K562 (cell line): ENCODE data around the gene ARHGEF17. TPM values are rescaled to one million over a fixed set of nuclear protein-coding genes. Genes with fewer than 3 reads are reported as not detected.

Source experiments
- ATAC-seq: fragments of 200-7000 bp; cut with Tn5 transposase; 3 replicates; pipeline ENCODE4 v1.9.1; 2020; ENCODE audit warnings: moderate library complexity
- BruUV-seq: library from RNA; stranded (reverse); fragments of 400-500 nt; replicated peaks from 2 replicates; lab custom pipeline; 2021; lab: Mats Ljungman, UMichigan
- CTCF ChIA-PET: fragments of 300-600 bp; formaldehyde crosslinking; extraction: SDS; loops from one replicate; lab custom pipeline; 2021; ENCODE audit warnings: low intra/inter-chr PET ratio; lab: Yijun Ruan, JAX
- POLR2A ChIA-PET: fragments of 300-600, 350-650 bp; sonication (Branson Sonifier 250); formaldehyde crosslinking; extraction: SDS; loops from one replicate; lab custom pipeline; 2021; ENCODE audit warnings: antibody characterized with exemption, inconsistent platforms; lab: Yijun Ruan, JAX
- DNase-seq, 4 experiments: peaks; one replicate each; pipeline versions ENCODE4 v3.0.0 to v3.0.0-alpha.2; 2011 to 2018; ENCODE audit warnings: low spot score in 3 of 4, mixed read lengths in 3 of 4; ENCODE audit errors: extremely low read depth in 1 of 4
- FAIRE-seq: peaks from 2 replicates; lab custom pipeline; 2011; peaks lifted over from hg19 to GRCh38; lab: Jason Lieb, UNC
- H2AFZ ChIP-seq: 2 replicates; pipeline ENCODE4 v1.6.0; 2011; ENCODE audit warnings: low read depth, low read length, control low read depth, inconsistent platforms
- H3K27ac ChIP-seq: fragments of 200-600 bp; 3 replicates; pipeline ENCODE4 v1.8.0; 2011; ENCODE audit warnings: low read depth, mild to moderate bottlenecking, control low read depth, inconsistent platforms, low read length, moderate library complexity, mixed read lengths; ENCODE audit errors: extremely low read depth
- H3K27me3 ChIP-seq, 2 experiments: fragments of 300-600 bp in 1 of 2; 2 replicates in 1 of 2; 3 replicates in 1 of 2; pipeline versions ENCODE4 v1.6.0 to v1.8.0; 2011; ENCODE audit warnings: inconsistent platforms in 2 of 2, low read length in 2 of 2, mild to moderate bottlenecking in 1 of 2, mixed read lengths in 1 of 2, moderate library complexity in 1 of 2; ENCODE audit not compliant: control insufficient read depth in 2 of 2, insufficient read depth in 2 of 2
- H3K36me3 ChIP-seq: fragments of 300-600 bp; 3 replicates; pipeline ENCODE4 v1.8.0; 2011; ENCODE audit warnings: mild to moderate bottlenecking, low read length, inconsistent platforms; ENCODE audit not compliant: control insufficient read depth, insufficient read depth
- H3K4me1 ChIP-seq, 2 experiments: fragments of 200-600 bp in 1 of 2; replicated peaks in 1 of 2; 2 replicates in 1 of 2; 3 replicates in 1 of 2; pipeline versions ENCODE4 v1.5.1 to v1.8.0; 2011; ENCODE audit warnings: inconsistent platforms in 2 of 2, low read length in 2 of 2, mild to moderate bottlenecking in 1 of 2, mixed read lengths in 1 of 2, moderate library complexity in 1 of 2; ENCODE audit not compliant: control insufficient read depth in 2 of 2, insufficient read depth in 2 of 2
- H3K4me2 ChIP-seq: 2 replicates; pipeline ENCODE4 v1.6.1; 2011; ENCODE audit warnings: low read length, control low read depth, inconsistent platforms, mixed read lengths; ENCODE audit not compliant: insufficient read depth
- H3K4me3 ChIP-seq: fragments of 200-600 bp; sonication (generic), shearing (Covaris generic); 2 replicates; pipeline ENCODE4 v1.5.1; 2016; ENCODE audit warnings: control low read depth, inconsistent platforms
- H3K79me2 ChIP-seq: fragments of 200-600 bp; 3 replicates; pipeline ENCODE4 v1.8.0; 2011; ENCODE audit warnings: low read length, inconsistent platforms; ENCODE audit not compliant: control insufficient read depth, insufficient read depth
- H3K9ac ChIP-seq, 2 experiments: 2 replicates each; pipeline versions ENCODE4 v1.6.0 to v1.6.1; 2011; ENCODE audit warnings: low read depth in 2 of 2, low read length in 2 of 2, control low read depth in 1 of 2, inconsistent platforms in 1 of 2, mild to moderate bottlenecking in 1 of 2, mixed read lengths in 1 of 2; ENCODE audit not compliant: insufficient read depth in 1 of 2
- H3K9me1 ChIP-seq: one replicate; pipeline ENCODE4 v1.6.0; 2011; ENCODE audit warnings: inconsistent platforms, mild to moderate bottlenecking, low read length, moderate library complexity; ENCODE audit not compliant: control insufficient read depth, insufficient read depth
- H3K9me3 ChIP-seq: replicated peaks from 2 replicates; pipeline ENCODE4 v1.5.1; 2011; ENCODE audit warnings: low read depth, low read length, inconsistent platforms; ENCODE audit not compliant: control insufficient read depth, insufficient read depth
- H4K20me1 ChIP-seq: replicated peaks from 2 replicates; pipeline ENCODE4 v1.6.1; 2011; ENCODE audit warnings: low read length, inconsistent platforms, mixed read lengths; ENCODE audit not compliant: control insufficient read depth, insufficient read depth
- DPF2 ChIP-seq: fragments of 450-650 bp; IDR thresholded peaks from 2 replicates; pipeline ENCODE4 v1.6.1; 2016
- FOXP4 ChIP-seq: sonication (generic); formaldehyde crosslinking; IDR thresholded peaks from 2 replicates; pipeline ENCODE4 v1.8.0; 2022; ENCODE audit warnings: mild to moderate bottlenecking, missing genetic modification reagents, borderline replicate concordance
- NR1H2 ChIP-seq: sonication (generic); formaldehyde crosslinking; IDR thresholded peaks from 2 replicates; pipeline ENCODE4 v1.4.0; 2020; ENCODE audit warnings: mild to moderate bottlenecking, missing genetic modification reagents
- ZBED1 ChIP-seq: IDR thresholded peaks from 2 replicates; pipeline ENCODE4 v1.6.1; 2014
- WGBS: fragments of 100-300 bp; shearing (Covaris generic); methylation state at CpG from one replicate; pipeline ENCODE4 v1.1.6; 2016; ENCODE audit warnings: low coverage, mixed read lengths; ENCODE audit not compliant: insufficient coverage; ENCODE audit errors: missing lambda C conversion rate; 5-methylcytosine and 5-hydroxymethylcytosine counted together
- in situ Hi-C: fragments of 300-500 bp; cut with MboI; formaldehyde crosslinking; loops from 4 replicates; pipeline ENCODE4 v1.15.0; 2018; ENCODE audit warnings: inconsistent platforms, mixed read lengths
- intact Hi-C: fragments of 100-400 bp; cut with micrococcal nuclease; formaldehyde crosslinking; loops from 2 replicates; pipeline ENCODE4 v1.14.2; 2022
- polyA plus RNA-seq, 8 experiments: library from polyadenylated mRNA; depleted of rRNA in 4 of 8; stranded (reverse) in 5 of 8; unstranded in 3 of 8; fragments of >200 nt; fragmentation: Nextera tagmentation in 2 of 8; fragmentation: Illumina TruSeq in 1 of 8; extraction: Ambion mirVana in 2 of 8; extraction: Trizol in 1 of 8; gene quantifications; 2 replicates each; pipeline versions ENCODE4 v1.2.1 to v1.2.3, GENCODE V29; 2011 to 2014; ENCODE audit warnings: inconsistent platforms in 1 of 8, missing spikeins in 1 of 8
- total RNA-seq, 7 experiments: library from RNA; depleted of rRNA in 6 of 7; stranded (reverse); fragments of >200 nt in 6 of 7; fragmentation: Illumina TruSeq in 2 of 7; extraction: Trizol in 2 of 7; gene quantifications; 2 replicates each; pipeline versions ENCODE4 v1.2.1 to v1.2.3, GENCODE V29; 2011 to 2021; ENCODE audit warnings: low replicate concordance in 1 of 7

The ARHGEF17 gene
- total and polyA plus RNA-seq, 9 of the 15 experiments (the other 6 are each of a cell fraction or from before 2014, with no cell fraction given): 0.04 to 0.68 (median 0.10) TPM; not detected in 2

GRCh38 chr11:73297231-73297590 is 10.9 kb upstream of the ARHGEF17 start:
- in situ Hi-C loops: no loop called here
- peaks cover 0 to 10% of the 10 kb centered on the region in 2 experiments; a peak in 2 of 5 replicates for H3K4me1 ChIP-seq
- H2AFZ ChIP-seq: no peak overlapping the region
- no peaks in the 10 kb centered on the region for H3K9me1 ChIP-seq
- ChIA-PET POLR2A (interaction anchor here (0.6 to 2.0 kb wide), 3 partner anchors 9 to 353 kb away, joined by 3 to 7 read pairs (median 3); no protein-coding TSS in a partner anchor), CTCF (no interaction called here)
- no peak overlapping the region for H3K27ac ChIP-seq
- H3K9me3 ChIP-seq: no peaks in the 10 kb centered on the region
- no peak for TF ChIP-seq FOXP4 (CRISPR knock-in tag)
- TF ChIP-seq NR1H2 (CRISPR knock-in tag): no peak
- TF ChIP-seq ZBED1: no peak
- TF ChIP-seq DPF2: no peak
- no peaks in the 10 kb centered on the region for H3K79me2 ChIP-seq
- intact Hi-C loops: no loop called here
- H3K27me3 ChIP-seq: peaks cover 26 to 35% of the 10 kb centered on the region in 2 experiments
- H3K9ac ChIP-seq: peak overlapping the region in 1 of 2 experiments; percentile 7; a peak in 2 of 4 replicates
- ATAC-seq: no peak
- H4K20me1 ChIP-seq: peaks cover 9% of the 10 kb centered on the region
- no peak overlapping the region for H3K4me2 ChIP-seq
- no peak overlapping the region for H3K4me3 ChIP-seq
- no peak for DNase-seq
- BruUV-seq: no TSS peak
- 5% methylated on average over 18 of the region's 18 CpGs for WGBS
- FAIRE-seq: no peak
- no peaks in the 10 kb centered on the region for H3K36me3 ChIP-seq
